Measurements from ENCODE around the gene MAPRE3. TPM values are rescaled to one million over a fixed set of nuclear protein-coding genes. Genes with fewer than 3 reads are reported as not detected.

Gene MAPRE3
- total and polyA plus RNA-seq, 9 of the 15 experiments (the other 6 are each of a cell fraction or from before 2014, with no cell fraction given), result 0.70 to 43.2 (median 12.6) TPM

GRCh38 chr2:26988058-26988860 lies 17.8 kb downstream of the MAPRE3 start (continued):
- no peak for TF ChIP-seq MEF2A (IDR thresholded peaks at IDR 0.05; ENCODE audit: control insufficient read depth, low read depth, low read length)
- no peak for TF ChIP-seq U2AF1 (optimal IDR thresholded peaks at IDR 0.05; ENCODE audit: low read depth, low read length)

DNA sequence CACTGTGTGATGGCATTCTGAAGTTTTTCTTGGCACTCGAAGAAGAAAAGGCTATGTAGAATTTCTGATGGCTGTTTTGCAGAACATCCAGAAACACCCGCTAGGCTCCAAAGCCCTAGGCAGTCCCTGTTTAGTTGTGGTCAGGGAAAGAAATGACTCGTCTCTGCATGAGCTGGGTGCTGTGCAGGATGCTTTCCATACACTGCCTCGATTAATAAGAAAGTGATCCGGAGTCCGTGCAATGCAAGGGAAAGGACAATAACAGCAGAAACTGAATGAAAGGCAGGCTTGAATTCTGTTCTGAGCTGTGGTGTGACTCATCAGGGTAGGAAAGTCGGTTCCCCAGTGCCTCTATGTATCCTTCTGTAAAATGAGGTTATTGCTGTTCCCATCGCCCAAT lies 18.7 kb downstream of the MAPRE3 start:
- Histone ChIP-seq H3K4me1 (replicated peaks in 1 of 2; ENCODE audit: control insufficient read depth in 2 of 2, insufficient read depth in 2 of 2, low read length in 2 of 2) (peaks cover 4% of the 10 kb centered on the region in 2 experiments; a peak in 2 of 5 replicates), H3K79me2 (ENCODE audit: control insufficient read depth, insufficient read depth, low read length) (peaks cover 22% of the 10 kb centered on the region; the same call in 2 of the 3 replicates), H3K27ac (ENCODE audit: extremely low read depth, low read depth, low read length) (no peak overlapping the region), H2AFZ (ENCODE audit: low read depth, low read length) (no peak overlapping the region), H3K36me3 (ENCODE audit: control insufficient read depth, insufficient read depth, low read length) (peaks cover 28% of the 10 kb centered on the region), H3K27me3 (ENCODE audit: control insufficient read depth in 2 of 2, insufficient read depth in 2 of 2, low read length in 2 of 2) (no peaks in the 10 kb centered on the region), H4K20me1 (replicated peaks; ENCODE audit: control insufficient read depth, insufficient read depth, low read length) (peaks cover 6% of the 10 kb centered on the region), H3K4me2 (ENCODE audit: insufficient read depth, low read length) (no peak overlapping the region), H3K4me3 (no peak overlapping the region), H3K9me1 (ENCODE audit: control insufficient read depth, insufficient read depth, low read length) (no peaks in the 10 kb centered on the region), H3K9ac (ENCODE audit: insufficient read depth in 1 of 2, low read depth in 2 of 2, low read length in 2 of 2) (no peak overlapping the region), H3K9me3 (replicated peaks; ENCODE audit: control insufficient read depth, insufficient read depth, low read depth, low read length) (no peaks in the 10 kb centered on the region)
- DNase-seq (ENCODE audit: extremely low read depth in 1 of 4, low spot score in 3 of 4), result no peak
- WGBS (ENCODE audit: insufficient coverage, low coverage, missing lambda C conversion rate), result 71% methylated on average over 8 of the region's 8 CpGs
- no TSS peak for BruUV-seq (replicated peaks)
- FAIRE-seq, result no peak
- in situ Hi-C loops (cut with MboI), result no loop called here
- POLR2A ChIA-PET, result interaction anchor here (0.6 to 3.4 kb wide), 6 partner anchors 9 to 311 kb away, joined by 3 to 10 read pairs (median 4); no protein-coding TSS in a partner anchor
- intact Hi-C loops (cut with micrococcal nuclease), result no loop called here
- ATAC-seq, result no peak
- TF ChIP-seq CBX2 (IDR thresholded peaks at IDR 0.05; ENCODE audit: insufficient read depth, low read length, poor library complexity, severe bottlenecking) (no peak), XRCC3 (IDR thresholded peaks at IDR 0.05) (no peak), RBM39 (optimal IDR thresholded peaks at IDR 0.05; ENCODE audit: low read depth, low read length) (no peak), TBP (optimal IDR thresholded peaks at IDR 0.05; ENCODE audit: low read depth, low read length) (no peak), JUND (IDR thresholded peaks at IDR 0.05; ENCODE audit: borderline replicate concordance, low read depth, low read length) (no peak), JUND (tag; IDR thresholded peaks at IDR 0.05; ENCODE audit: borderline replicate concordance, low read depth, low read length) (no peak), MECOM (CRISPR knock-in tag; IDR thresholded peaks at IDR 0.05) (no peak)
- TF ChIP-seq, protein P1, sequence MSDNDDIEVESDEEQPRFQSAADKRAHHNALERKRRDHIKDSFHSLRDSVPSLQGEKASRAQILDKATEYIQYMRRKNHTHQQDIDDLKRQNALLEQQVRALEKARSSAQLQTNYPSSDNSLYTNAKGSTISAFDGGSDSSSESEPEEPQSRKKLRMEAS (CRISPR knock-in tag; IDR thresholded peaks at IDR 0.05), result no peak
- CTCF ChIA-PET (ENCODE audit: low intra/inter-chr PET ratio), result no interaction called here

Measured in K562 (cell line).